ENCODE measurements around the gene CBLB.

Gene CBLB

GRCh38 chr3:105611304-105612192 is 257.3 kb downstream of the CBLB start:
- DNase-seq, result no peak

DNA sequence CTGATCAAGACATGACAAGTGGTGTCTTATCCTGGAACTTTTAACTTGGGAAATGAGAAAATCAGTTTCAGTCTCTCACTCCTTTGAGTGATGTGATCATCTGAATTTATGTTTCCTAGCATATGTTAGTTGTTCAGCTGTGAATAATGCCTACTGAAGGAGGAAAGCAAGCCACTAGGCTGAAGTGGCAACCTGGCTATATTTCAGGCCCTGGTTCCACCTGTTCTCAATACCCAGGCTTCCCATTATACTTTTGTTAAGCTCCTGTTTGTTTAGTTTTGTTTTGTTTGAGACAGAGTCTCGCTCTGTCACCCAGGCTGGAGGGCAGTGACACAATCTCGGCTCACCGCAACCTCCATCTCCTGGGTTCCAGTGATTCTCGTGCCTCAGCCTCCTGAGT is 258.3 kb downstream of the CBLB start:
- DNase-seq, result no peak

DNA sequence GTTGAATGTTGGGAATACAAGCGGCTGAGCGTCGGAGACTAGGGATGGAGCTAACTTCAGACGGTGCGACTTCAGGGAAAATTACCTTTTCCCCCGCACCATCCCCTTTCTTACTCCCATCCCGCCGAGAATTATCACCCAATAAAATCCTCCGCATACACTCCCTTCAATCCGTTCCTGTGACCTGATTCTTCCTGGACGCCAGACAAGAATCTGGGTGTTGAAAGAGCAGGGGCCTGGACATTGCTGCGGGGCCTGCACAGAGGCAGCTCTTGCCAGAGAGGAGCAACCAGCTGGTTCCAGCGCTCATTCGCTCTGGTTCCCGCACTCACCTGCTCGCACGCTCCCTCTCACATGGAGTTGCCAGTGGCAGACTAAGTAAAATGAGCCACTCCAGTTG is 260.2 kb downstream of the CBLB start:
- no peak for DNase-seq

DNA sequence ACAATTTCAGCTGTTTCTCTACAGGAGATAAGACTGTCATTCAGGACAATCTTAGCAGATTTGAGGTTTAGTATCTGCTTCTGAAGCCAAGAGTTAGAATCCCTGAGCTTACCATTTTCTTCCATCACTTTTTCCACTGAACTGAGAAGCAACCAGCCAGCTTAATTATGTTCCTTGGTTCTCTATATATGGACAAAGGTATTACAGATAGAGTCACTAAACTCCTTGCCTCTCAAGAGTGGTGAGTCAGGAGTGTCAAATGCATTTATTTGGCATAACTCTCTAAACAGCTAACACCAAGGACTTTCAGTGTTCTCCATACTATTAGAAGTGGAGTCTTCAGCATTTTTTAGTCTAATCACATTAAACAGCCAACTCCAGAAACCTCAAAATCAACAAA is 262.8 kb downstream of the CBLB start:
- no peak for DNase-seq
